ENCODE results near the gene ABHD12. TPM values are rescaled to one million over a fixed set of nuclear protein-coding genes. Genes with fewer than 3 reads are reported as not detected.
A peak's percentile ranks its signal among the peaks of the same experiment; 100 is the strongest.

ABHD12 gene
- total and polyA plus RNA-seq, 8 donors = 44.4 to 73.0 (median 57.5) TPM

DNA sequence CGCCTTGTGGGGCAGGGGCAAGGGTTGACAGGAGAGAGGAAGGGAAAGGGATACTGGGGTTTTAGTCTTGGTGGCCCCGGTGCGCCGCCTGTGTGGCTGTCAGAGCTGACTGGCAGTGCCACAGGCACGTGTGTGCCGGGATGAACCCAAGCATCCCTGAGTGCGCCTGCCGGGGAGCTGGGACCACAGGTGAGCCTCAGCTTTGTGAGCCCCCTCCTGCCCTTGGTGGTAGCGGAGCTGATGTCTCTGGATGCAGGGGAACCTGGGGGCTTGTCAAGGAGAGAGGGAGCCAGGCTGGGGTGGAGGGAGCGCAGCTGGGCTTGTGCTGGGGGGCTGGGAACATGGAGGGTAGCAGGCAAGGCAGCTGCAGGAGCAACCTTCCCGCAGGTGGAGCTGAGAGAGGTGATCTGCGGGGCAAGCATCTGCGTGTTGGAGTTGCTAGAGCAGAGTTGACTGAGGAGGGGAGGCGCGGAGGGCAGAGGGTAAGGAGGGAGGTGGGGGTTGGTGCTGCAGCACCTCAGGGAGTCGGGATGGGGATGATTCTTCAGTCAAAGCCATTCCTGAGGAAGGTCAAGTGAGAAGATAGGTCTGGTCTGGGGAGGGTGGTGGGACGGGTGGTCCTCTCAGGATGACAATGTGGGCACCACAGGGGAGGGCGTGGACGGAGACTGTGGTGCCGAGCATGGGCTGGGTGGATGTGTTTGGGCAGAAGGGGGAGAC, 114.7 kb downstream of the ABHD12 start:
- no peak overlapping the region for H3K4me3 ChIP-seq
- H3K27ac ChIP-seq = no peak overlapping the region
- H3K4me1 ChIP-seq = peaks cover 0 to 4% (median 0%) of the 10 kb centered on the region in 3 donors
- DNase-seq (peak; percentile 1 to 55 (median 16)), FAIRE-seq (no peak), ATAC-seq (no peak)
- WGBS, 2 donors = 96 to 98% methylated on average over 19 to 20 of the region's 20 CpGs
- H3K27me3 ChIP-seq = no peaks in the 10 kb centered on the region
- H3K36me3 ChIP-seq = peaks cover 4 to 36% (median 10%) of the 10 kb centered on the region in 3 donors
- TF ChIP-seq CTCF (IDR thresholded peaks at IDR 0.05) = no peak
- intact Hi-C loops (cut with DNase I) = no loop called here
- no peaks in the 10 kb centered on the region for H3K9me3 ChIP-seq

DNA sequence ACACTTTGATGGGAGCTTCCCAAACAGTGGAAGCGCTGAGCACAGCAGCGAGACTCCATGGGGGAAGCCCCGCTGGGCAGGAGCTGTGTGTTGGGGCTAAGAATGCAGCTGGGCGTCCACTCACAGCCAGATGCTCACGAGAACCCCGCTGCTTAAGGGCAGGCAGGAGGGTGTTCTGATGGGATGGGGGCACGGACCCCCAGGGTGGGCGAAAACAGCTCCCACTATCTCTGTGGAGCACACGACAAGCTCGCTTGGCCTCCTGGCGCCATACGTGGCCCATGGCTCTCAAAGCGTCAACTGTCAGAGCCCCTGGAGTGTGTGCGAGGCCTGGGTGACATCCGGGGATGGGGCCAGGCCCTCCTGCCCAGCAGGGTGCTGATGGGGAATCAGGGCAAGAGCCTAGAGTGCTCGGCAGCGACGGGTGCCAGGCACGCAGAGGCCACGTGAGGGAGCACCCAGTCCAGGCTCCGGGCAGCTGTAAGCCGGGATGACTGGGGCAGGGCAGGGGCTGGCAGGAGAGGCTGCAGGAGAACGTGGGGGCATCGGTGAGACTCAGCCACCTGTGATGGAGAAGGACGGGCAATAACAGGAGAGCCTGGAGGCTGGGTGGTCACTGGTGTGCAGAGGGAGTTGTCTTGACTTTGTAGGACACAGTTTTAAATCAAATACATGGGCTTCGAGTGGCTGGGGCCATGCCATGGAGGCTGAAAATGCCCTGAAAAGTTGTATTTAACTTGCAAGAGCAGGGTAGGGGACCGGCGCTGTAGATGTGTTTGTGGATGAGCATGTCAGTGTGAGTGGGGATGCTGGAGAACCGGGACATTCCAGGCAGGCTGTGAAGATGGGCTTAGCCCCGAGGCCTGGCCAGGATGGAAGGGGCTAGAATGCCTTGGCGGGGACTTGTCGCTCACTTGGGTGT, 115.5 kb downstream of the ABHD12 start:
- Histone ChIP-seq H3K9me3 (no peaks in the 10 kb centered on the region), H3K36me3 (peaks cover 4 to 36% (median 10%) of the 10 kb centered on the region in 3 donors), H3K27me3 (no peaks in the 10 kb centered on the region), H3K4me1 (no peaks in the 10 kb centered on the region), H3K27ac (no peak overlapping the region), H3K4me3 (no peak overlapping the region)
- TF ChIP-seq CTCF (IDR thresholded peaks at IDR 0.05) = no peak
- peak in 5 of 6 donors; percentile 1 to 71 (median 9) for DNase-seq
- no peak for ATAC-seq
- no peak for FAIRE-seq
- WGBS, 2 donors = 92 to 93% methylated on average over 32 of the region's 32 CpGs
- intact Hi-C loops (cut with DNase I) = no loop called here

DNA sequence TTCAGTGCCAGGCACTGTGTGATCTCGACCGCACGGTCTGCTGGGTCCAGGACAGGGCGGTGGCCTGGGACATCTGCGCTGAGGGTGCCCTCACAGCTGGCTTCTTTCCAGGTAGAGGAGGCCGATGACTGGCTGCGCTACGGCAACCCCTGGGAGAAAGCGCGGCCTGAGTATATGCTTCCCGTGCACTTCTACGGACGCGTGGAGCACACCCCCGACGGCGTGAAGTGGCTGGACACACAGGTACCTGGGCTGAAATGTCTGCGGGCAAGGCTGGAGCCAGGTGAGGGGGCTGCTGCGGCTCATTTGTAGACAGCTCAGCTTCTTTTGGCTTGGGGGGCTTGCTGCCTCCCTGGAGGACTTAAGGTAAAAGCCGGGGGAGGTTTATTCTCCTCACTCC, 116.2 kb downstream of the ABHD12 start:
- FAIRE-seq = no peak
- no peak for ATAC-seq
- Histone ChIP-seq H3K4me1 (no peaks in the 10 kb centered on the region), H3K4me3 (no peak overlapping the region), H3K9me3 (no peaks in the 10 kb centered on the region), H3K36me3 (peaks cover 4 to 41% (median 10%) of the 10 kb centered on the region in 3 donors), H3K27me3 (no peaks in the 10 kb centered on the region), H3K27ac (no peak overlapping the region)
- intact Hi-C loops (cut with DNase I) = no loop called here
- 92 to 95% methylated on average over 20 of the region's 20 CpGs for WGBS, 2 donors
- DNase-seq = peak; percentile 1 to 42 (median 19)
- TF ChIP-seq CTCF (IDR thresholded peaks at IDR 0.05) = no peak

DNA sequence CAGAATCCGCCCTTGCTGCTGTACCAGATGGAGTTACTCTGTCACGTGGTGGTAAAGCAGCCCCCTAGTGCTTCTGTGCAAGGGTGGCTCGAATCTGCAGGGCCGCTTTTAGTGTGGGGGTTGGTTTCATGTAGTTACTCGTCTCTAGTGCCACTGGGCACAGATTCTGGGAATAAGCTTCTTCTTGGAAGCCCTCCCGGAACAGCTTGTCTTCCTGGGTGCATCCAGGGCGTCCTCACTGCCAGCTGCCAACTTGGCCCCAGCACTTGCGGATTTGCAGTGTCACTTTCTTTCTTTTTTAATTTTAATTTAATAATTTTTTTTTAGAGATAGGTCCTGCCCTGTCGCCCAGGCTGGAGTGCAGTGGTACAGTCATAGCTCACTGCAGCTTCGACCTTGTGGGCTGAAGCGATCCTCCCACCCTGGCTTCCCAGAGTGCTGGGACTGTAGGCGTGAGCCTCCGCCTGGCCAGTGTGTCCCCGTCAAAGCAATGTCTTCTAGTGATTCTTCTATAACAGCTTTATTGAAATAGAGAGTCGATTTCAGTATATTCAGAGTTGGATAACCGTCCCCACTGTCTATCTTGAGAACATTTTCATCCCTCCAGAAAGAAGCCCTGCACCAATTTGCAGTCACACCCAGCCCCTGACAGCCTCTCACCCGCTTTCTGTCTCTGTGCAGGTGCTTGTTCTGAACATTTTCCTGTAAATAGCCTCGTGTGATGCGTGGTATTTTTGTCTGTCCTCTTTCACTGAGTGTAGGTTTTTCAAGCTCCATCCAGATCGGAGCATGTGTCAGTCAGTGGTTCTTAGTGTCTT, 116.9 kb downstream of the ABHD12 start:
- TF ChIP-seq CTCF (IDR thresholded peaks at IDR 0.05) = no peak
- WGBS, 2 donors = 93 to 95% methylated on average over 20 of the region's 20 CpGs
- no peaks in the 10 kb centered on the region for H3K27me3 ChIP-seq
- ATAC-seq (no peak), DNase-seq (peak in 3 of 6 donors; percentile 6 to 20 (median 17)), FAIRE-seq (no peak)
- no peaks in the 10 kb centered on the region for H3K9me3 ChIP-seq
- H3K27ac ChIP-seq = no peak overlapping the region
- no peaks in the 10 kb centered on the region for H3K4me1 ChIP-seq
- H3K4me3 ChIP-seq = no peak overlapping the region
- intact Hi-C loops (cut with DNase I) = no loop called here
- H3K36me3 ChIP-seq = peaks cover 4 to 41% (median 10%) of the 10 kb centered on the region in 3 donors

Measured in pancreas (tissue), 10 donors.